Measurements from ENCODE around the gene CTNNA3. TPM values are rescaled to one million over a fixed set of nuclear protein-coding genes. Genes with fewer than 3 reads are reported as not detected.

Gene CTNNA3
- total RNA-seq, 4 donors from 2014 or later, result 1.5 to 9.8 (median 4.3) TPM

DNA sequence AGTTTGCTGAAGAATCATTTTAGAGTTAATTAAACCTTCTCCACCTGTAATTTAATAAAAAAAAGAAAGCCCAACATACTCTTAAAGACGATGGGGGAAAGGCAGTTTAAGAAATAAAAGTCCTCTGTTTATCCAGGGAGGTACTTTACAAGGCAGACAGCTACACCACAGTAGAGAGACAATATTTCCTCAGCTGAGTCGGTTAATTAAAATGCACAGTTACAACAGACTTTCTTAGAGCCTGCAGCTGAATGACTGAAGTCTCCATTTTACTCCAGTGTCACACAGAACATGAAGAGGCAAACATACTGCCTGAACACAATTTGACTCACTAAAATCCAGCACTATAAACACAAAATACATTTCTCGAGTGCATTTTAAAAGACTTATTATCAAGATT is 755.0 kb downstream of the CTNNA3 start:
- TF ChIP-seq POLR2A (IDR thresholded peaks at IDR 0.05), result no peak
- TF ChIP-seq, protein P1, sequence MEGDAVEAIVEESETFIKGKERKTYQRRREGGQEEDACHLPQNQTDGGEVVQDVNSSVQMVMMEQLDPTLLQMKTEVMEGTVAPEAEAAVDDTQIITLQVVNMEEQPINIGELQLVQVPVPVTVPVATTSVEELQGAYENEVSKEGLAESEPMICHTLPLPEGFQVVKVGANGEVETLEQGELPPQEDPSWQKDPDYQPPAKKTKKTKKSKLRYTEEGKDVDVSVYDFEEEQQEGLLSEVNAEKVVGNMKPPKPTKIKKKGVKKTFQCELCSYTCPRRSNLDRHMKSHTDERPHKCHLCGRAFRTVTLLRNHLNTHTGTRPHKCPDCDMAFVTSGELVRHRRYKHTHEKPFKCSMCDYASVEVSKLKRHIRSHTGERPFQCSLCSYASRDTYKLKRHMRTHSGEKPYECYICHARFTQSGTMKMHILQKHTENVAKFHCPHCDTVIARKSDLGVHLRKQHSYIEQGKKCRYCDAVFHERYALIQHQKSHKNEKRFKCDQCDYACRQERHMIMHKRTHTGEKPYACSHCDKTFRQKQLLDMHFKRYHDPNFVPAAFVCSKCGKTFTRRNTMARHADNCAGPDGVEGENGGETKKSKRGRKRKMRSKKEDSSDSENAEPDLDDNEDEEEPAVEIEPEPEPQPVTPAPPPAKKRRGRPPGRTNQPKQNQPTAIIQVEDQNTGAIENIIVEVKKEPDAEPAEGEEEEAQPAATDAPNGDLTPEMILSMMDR (IDR thresholded peaks at IDR 0.05), result no peak
- no peak for DNase-seq
- Histone ChIP-seq H3K36me3 (no peaks in the 10 kb centered on the region), H3K27me3 (no peaks in the 10 kb centered on the region), H3K4me3 (no peak overlapping the region), H3K9me3 (no peaks in the 10 kb centered on the region), H3K27ac (no peak overlapping the region), H3K4me1 (no peaks in the 10 kb centered on the region)
- intact Hi-C loops (cut with DNase I; ENCODE audit: low total_unique reads), result no loop called here

DNA sequence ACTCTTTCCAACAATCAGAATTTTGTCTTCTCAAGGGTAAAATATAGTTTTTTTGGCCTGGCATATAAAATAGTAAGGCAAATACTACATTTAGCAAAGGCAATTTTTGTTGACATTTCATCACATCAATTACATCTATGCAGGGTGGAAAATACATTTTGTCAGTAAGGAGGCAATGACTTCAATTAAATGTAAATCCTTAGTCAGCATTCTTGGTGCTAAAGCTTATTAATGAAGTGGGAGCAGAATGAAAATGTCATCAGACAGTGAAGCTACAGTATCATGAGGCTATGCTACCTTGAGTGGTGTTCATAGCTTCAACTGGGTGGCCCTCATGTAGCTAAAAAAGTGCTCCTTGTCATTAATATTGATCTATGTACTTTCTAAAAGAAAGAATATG is 761.3 kb downstream of the CTNNA3 start:
- intact Hi-C loops (cut with DNase I; ENCODE audit: low total_unique reads), result no loop called here
- H3K4me3 ChIP-seq, result no peak overlapping the region
- TF ChIP-seq, protein P1 (IDR thresholded peaks at IDR 0.05), result no peak
- no peak for TF ChIP-seq POLR2A (IDR thresholded peaks at IDR 0.05)
- no peak for DNase-seq
- H3K36me3 ChIP-seq, result no peaks in the 10 kb centered on the region
- no peaks in the 10 kb centered on the region for H3K9me3 ChIP-seq
- H3K27ac ChIP-seq, result no peak overlapping the region
- H3K27me3 ChIP-seq, result no peaks in the 10 kb centered on the region
- H3K4me1 ChIP-seq, result no peaks in the 10 kb centered on the region

DNA sequence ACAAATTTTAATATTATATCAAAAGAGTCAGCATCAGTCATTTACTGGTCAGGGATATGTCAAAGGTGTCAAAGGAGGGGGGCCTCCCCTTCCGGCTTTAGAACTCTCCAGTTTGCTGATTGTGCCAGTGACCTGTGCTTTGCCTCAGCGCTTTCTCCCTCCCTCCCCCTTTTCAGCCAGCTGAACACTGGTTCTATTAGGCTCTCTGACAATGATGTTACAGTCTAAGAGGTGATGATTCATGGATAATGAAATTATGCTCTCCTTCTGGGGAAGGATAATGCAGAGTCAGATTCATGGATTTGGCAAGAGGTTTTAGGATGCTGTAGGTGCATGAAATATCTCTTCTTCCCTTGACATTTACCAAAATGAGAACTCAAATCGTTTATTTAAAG is 764.0 kb downstream of the CTNNA3 start:
- Histone ChIP-seq H3K36me3 (no peaks in the 10 kb centered on the region), H3K4me3 (no peak overlapping the region)
- intact Hi-C loops (cut with DNase I; ENCODE audit: low total_unique reads), result no loop called here

DNA sequence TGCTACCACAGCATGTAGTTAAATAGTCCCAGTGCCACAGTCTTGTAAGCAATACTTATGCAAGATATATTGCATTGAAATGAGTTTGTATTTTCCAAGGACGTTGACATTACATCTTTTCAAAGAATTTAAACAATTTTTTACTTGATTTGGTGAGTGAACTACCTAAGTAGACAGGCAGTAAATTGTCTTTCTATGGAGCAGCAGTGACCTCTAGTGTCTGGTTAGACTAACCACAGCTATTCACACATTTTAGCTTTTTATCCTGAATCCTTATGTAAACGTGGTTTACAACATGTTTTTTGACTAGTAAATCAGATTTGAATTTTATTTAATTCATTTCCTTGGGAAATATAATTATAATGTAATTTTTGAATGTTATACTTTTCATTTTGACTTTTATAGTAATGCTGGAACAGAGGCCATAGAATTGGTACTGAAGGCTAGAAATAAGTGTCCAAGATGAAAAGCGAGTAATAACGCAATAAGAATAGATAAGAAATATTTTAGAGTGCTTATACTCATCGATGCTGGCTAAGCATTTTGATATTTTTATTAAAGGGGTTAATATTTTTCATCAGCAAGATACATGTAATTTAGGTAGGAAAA is 764.6 kb downstream of the CTNNA3 start:
- Histone ChIP-seq H3K4me1 (no peaks in the 10 kb centered on the region), H3K27ac (no peak overlapping the region), H3K36me3 (no peaks in the 10 kb centered on the region), H3K27me3 (no peaks in the 10 kb centered on the region), H3K4me3 (no peak overlapping the region), H3K9me3 (no peaks in the 10 kb centered on the region)
- intact Hi-C loops (cut with DNase I; ENCODE audit: low total_unique reads), result no loop called here
- no peak for TF ChIP-seq POLR2A (IDR thresholded peaks at IDR 0.05)
- TF ChIP-seq, protein P1 (IDR thresholded peaks at IDR 0.05), result peak; percentile 45 to 63 (median 56)
- DNase-seq, result no peak

More for the DNA sequence above, 764.0 kb downstream of the CTNNA3 start:
- Histone ChIP-seq H3K4me1 (no peaks in the 10 kb centered on the region), H3K9me3 (no peaks in the 10 kb centered on the region), H3K27me3 (no peaks in the 10 kb centered on the region), H3K27ac (no peak overlapping the region)
- TF ChIP-seq, protein P1 (IDR thresholded peaks at IDR 0.05), result no peak
- no peak for TF ChIP-seq POLR2A (IDR thresholded peaks at IDR 0.05)
- no peak for DNase-seq

DNA sequence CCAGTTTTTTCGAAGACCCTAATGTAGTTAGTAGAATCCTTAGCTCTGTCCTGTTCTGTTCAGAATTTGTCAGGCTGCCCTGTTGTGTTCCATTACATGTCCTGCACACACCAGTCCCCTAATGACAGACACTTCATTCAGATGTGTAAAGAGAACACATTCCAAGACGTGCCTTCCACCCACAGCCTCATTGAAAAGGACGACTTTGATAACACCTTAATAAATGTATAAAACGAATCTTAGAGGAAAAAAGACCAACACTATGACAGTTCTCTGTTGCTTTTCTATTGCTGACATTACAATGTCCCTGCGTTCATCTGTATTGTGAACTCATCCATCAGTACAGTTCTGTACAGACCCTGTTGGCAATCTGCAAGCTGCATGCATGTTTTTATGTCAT is 766.6 kb downstream of the CTNNA3 start:
- TF ChIP-seq, protein P1 (IDR thresholded peaks at IDR 0.05), result no peak
- TF ChIP-seq POLR2A (IDR thresholded peaks at IDR 0.05), result no peak
- no peaks in the 10 kb centered on the region for H3K9me3 ChIP-seq
- H3K27ac ChIP-seq, result no peak overlapping the region
- DNase-seq, result no peak
- H3K4me1 ChIP-seq, result no peaks in the 10 kb centered on the region
- intact Hi-C loops (cut with DNase I; ENCODE audit: low total_unique reads), result no loop called here
- no peaks in the 10 kb centered on the region for H3K36me3 ChIP-seq
- no peak overlapping the region for H3K4me3 ChIP-seq
- H3K27me3 ChIP-seq, result no peaks in the 10 kb centered on the region

All from uterus (tissue), 4 donors.